Measurements from ENCODE around the gene VAMP7. TPM values are rescaled to one million over a fixed set of nuclear protein-coding genes. Genes with fewer than 3 reads are reported as not detected.
"Not testable (repeated sequence)": the region's sequence is repeated elsewhere in the genome, so short reads cannot be mapped to it uniquely, and the experiment has no call there.

The VAMP7 gene
- total RNA-seq, 1 donor from 2014 or later, result 21.4 TPM

- H3K9me3 ChIP-seq (replicated peaks), result peaks cover 20% of the 10 kb centered on the region
- DNase-seq, result no peak
- no peak overlapping the region for H3K27ac ChIP-seq (replicated peaks)
- TF ChIP-seq CTCF (IDR thresholded peaks at IDR 0.05; ENCODE audit: borderline replicate concordance), result no peak
- H3K4me1 ChIP-seq, result no peaks in the 10 kb centered on the region
- H3K36me3 ChIP-seq, result no peaks in the 10 kb centered on the region
- no peak overlapping the region for H3K4me3 ChIP-seq
- peaks cover 16% of the 10 kb centered on the region for H3K27me3 ChIP-seq (ENCODE audit: low read depth)
- intact Hi-C loops (cut with micrococcal nuclease), result no loop called here
Observed at GRCh38 chrX:155968326-155968661, 87.1 kb downstream of the VAMP7 start.

- intact Hi-C loops (cut with micrococcal nuclease), result no loop called here
- Histone ChIP-seq H3K4me3 (no peak overlapping the region), H3K27ac (replicated peaks) (no peak overlapping the region), H3K36me3 (no peaks in the 10 kb centered on the region), H3K9me3 (replicated peaks) (peaks cover 16% of the 10 kb centered on the region), H3K4me1 (no peaks in the 10 kb centered on the region), H3K27me3 (ENCODE audit: low read depth) (peaks cover 14% of the 10 kb centered on the region)
- TF ChIP-seq CTCF (IDR thresholded peaks at IDR 0.05; ENCODE audit: borderline replicate concordance), result no peak
- DNase-seq, result no peak
Observed at GRCh38 chrX:155968791-155969190, 87.6 kb downstream of the VAMP7 start.

GRCh38 chrX:155971658-155972057, 90.5 kb downstream of the VAMP7 start:
- H3K27me3 ChIP-seq (ENCODE audit: low read depth), result peaks cover 20% of the 10 kb centered on the region
- H3K36me3 ChIP-seq; H3K4me1 ChIP-seq; H3K4me3 ChIP-seq; intact Hi-C loops (cut with micrococcal nuclease); H3K27ac ChIP-seq (replicated peaks); DNase-seq; H3K9me3 ChIP-seq (replicated peaks): not testable (repeated sequence)

GRCh38 chrX:155972241-155972640, 91.1 kb downstream of the VAMP7 start:
- H3K27ac ChIP-seq (replicated peaks); DNase-seq; H3K4me1 ChIP-seq; H3K9me3 ChIP-seq (replicated peaks); H3K36me3 ChIP-seq; intact Hi-C loops (cut with micrococcal nuclease); H3K4me3 ChIP-seq: not testable (repeated sequence)
- H3K27me3 ChIP-seq (ENCODE audit: low read depth), result peaks cover 20% of the 10 kb centered on the region

GRCh38 chrX:155983326-155983725, 102.2 kb downstream of the VAMP7 start:
- no peaks in the 10 kb centered on the region for H3K4me1 ChIP-seq
- H3K9me3 ChIP-seq (replicated peaks), result peaks cover 21% of the 10 kb centered on the region
- no peaks in the 10 kb centered on the region for H3K36me3 ChIP-seq
- no peak overlapping the region for H3K27ac ChIP-seq (replicated peaks)
- TF ChIP-seq CTCF (IDR thresholded peaks at IDR 0.05; ENCODE audit: borderline replicate concordance), result no peak
- DNase-seq, result no peak
- H3K27me3 ChIP-seq (ENCODE audit: low read depth), result peaks cover 14% of the 10 kb centered on the region
- no peak overlapping the region for H3K4me3 ChIP-seq
- intact Hi-C loops (cut with micrococcal nuclease), result no loop called here

GRCh38 chrX:155985208-155985607, 104.1 kb downstream of the VAMP7 start:
- no peaks in the 10 kb centered on the region for H3K4me1 ChIP-seq
- no peak overlapping the region for H3K27ac ChIP-seq (replicated peaks)
- peaks cover 14% of the 10 kb centered on the region for H3K27me3 ChIP-seq (ENCODE audit: low read depth)
- no peaks in the 10 kb centered on the region for H3K36me3 ChIP-seq
- DNase-seq, result no peak
- no peak overlapping the region for H3K4me3 ChIP-seq
- no peak for TF ChIP-seq CTCF (IDR thresholded peaks at IDR 0.05; ENCODE audit: borderline replicate concordance)
- H3K9me3 ChIP-seq (replicated peaks), result peaks cover 21% of the 10 kb centered on the region
- intact Hi-C loops (cut with micrococcal nuclease), result no loop called here

GRCh38 chrX:155986995-155987394, 105.8 kb downstream of the VAMP7 start:
- H3K36me3 ChIP-seq; H3K4me3 ChIP-seq; intact Hi-C loops (cut with micrococcal nuclease); H3K27ac ChIP-seq (replicated peaks); H3K4me1 ChIP-seq; DNase-seq: not testable (repeated sequence)
- H3K9me3 ChIP-seq (replicated peaks), result peaks cover 21% of the 10 kb centered on the region
- H3K27me3 ChIP-seq (ENCODE audit: low read depth), result peaks cover 17% of the 10 kb centered on the region

Measured in left ventricle myocardium inferior (tissue), 1 donor.